GM12872 (cell line): ENCODE measurements around the gene ANKRD63.

Experiments used
- TF ChIP-seq, protein P1 (sequence below): IDR thresholded peaks from 3 replicates; pipeline ENCODE4 v1.5.1; 2011; ENCODE audit warnings: low read depth, mild to moderate bottlenecking, low read length, moderate library complexity; ENCODE audit not compliant: insufficient read depth

ANKRD63 gene

DNA sequence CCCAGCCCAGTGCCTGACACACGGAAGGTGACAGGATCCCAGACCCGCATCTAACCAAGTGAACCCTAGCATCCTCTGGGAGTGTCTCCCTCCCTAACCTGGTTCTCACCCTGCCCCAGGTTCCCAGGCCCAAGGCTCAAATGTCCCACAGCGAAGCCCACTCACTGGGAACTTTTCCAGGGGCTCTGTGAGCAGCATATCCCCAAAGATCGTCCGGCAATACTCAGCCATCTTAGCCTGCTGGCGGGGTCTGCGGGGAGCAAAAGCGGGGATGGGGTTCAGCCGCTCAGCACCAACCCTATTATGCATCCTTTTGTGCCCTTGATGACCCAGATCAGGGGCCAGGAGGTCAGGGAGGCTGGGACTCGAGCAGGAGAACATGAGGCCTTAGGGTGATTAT lies 14.5 kb upstream of the ANKRD63 start:
- TF ChIP-seq, protein P1, sequence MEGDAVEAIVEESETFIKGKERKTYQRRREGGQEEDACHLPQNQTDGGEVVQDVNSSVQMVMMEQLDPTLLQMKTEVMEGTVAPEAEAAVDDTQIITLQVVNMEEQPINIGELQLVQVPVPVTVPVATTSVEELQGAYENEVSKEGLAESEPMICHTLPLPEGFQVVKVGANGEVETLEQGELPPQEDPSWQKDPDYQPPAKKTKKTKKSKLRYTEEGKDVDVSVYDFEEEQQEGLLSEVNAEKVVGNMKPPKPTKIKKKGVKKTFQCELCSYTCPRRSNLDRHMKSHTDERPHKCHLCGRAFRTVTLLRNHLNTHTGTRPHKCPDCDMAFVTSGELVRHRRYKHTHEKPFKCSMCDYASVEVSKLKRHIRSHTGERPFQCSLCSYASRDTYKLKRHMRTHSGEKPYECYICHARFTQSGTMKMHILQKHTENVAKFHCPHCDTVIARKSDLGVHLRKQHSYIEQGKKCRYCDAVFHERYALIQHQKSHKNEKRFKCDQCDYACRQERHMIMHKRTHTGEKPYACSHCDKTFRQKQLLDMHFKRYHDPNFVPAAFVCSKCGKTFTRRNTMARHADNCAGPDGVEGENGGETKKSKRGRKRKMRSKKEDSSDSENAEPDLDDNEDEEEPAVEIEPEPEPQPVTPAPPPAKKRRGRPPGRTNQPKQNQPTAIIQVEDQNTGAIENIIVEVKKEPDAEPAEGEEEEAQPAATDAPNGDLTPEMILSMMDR: no peak

- TF ChIP-seq, protein P1: no peak
Observed at GRCh38 chr15:40296561-40297230, 13.8 kb upstream of the ANKRD63 start.

DNA sequence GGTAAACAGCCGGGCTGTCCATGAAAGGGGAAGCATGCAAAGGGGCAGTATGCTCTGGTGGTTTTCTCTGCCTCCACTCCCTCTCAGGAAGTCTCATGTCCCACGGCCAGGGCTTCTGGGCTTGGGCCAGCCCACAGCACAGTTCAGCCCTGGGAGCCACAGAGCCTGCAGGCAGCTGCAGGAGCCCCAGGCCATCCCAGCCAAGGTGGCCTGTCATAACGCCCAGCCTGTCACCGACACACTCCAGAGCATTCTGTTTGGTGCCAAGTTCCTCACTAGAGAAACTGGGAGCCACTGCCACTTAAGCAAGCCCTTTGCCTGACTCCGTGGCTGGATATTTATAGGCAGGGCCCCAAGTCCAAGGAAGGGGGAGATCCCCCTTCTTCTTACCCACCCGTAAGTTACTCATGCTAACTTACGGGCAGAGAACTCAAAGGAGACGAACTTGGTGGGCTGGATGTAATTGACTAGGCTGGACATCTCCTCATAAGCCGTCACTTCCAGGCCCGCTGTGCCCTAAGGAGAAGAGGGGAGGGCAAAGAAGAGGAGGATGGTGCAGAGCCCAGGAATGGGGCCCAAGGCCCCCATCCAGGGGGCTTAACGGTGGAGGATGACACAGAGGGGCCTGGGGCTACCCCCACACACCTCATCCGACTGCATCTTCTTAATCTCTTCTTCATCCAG lies 13.2 kb upstream of the ANKRD63 start:
- TF ChIP-seq, protein P1: no peak

DNA sequence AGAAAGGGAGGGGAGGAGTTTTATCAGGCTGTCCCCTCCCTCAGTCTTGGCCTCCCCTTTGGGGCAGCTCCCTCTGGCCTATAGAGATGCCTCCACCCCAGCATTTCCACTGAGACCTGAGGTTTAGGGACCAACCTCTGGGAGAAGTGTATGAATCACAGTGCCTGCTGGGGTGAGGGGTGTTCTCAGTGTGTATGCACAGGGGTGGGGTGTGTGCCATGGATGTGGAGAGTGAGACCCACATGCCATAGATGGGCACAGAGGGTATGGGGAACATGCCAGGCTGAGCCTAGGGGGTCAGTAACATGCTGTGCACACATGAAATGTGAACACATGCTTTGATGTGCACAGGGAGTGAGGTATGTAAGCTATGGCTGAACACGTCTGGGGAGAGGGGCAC lies 12.4 kb upstream of the ANKRD63 start:
- TF ChIP-seq, protein P1: no peak

GRCh38 chr15:40293905-40294895 lies 11.3 kb upstream of the ANKRD63 start:
- TF ChIP-seq, protein P1: no peak

- TF ChIP-seq, protein P1: no peak
Observed at GRCh38 chr15:40293006-40293405, 10.1 kb upstream of the ANKRD63 start.

GRCh38 chr15:40292246-40292645 lies 9.4 kb upstream of the ANKRD63 start:
- TF ChIP-seq, protein P1: no peak
